PC-9 (cell line): Measurements from ENCODE around the gene MPP3. TPM values are rescaled to one million over a fixed set of nuclear protein-coding genes. Genes with fewer than 3 reads are reported as not detected.

ENCODE experiments used
- BruUV-seq: library from RNA; stranded (reverse); fragments of 400-500 nt; replicated peaks from 2 replicates; lab custom pipeline; 2021; lab: Mats Ljungman, UMichigan
- CTCF ChIA-PET: fragments of 300-600 bp; sonication (Branson Sonifier 250); formaldehyde crosslinking; loops from one replicate; lab custom pipeline; 2022; ENCODE audit warnings: antibody characterized with exemption; lab: Charles Lee
- POLR2A ChIA-PET: fragments of 300-600 bp; sonication (Branson Sonifier 250); formaldehyde crosslinking; loops from one replicate; lab custom pipeline; 2022; ENCODE audit warnings: antibody characterized with exemption; ENCODE audit not compliant: unreplicated experiment; lab: Charles Lee
- DNase-seq, 2 experiments: peaks; one replicate each; pipeline versions ENCODE4 v3.0.0 to v3.0.0-alpha.2; 2015 to 2022; ENCODE audit warnings: mixed read lengths in 1 of 2
- H2AFZ ChIP-seq: fragments of 200-600 bp; sonication (generic); 2 replicates; pipeline ENCODE4 v1.8.1; 2017; ENCODE audit warnings: antibody characterized with exemption
- H3F3A ChIP-seq: fragments of 200-600 bp; sonication (generic); 2 replicates; pipeline ENCODE4 v1.8.1; 2017; ENCODE audit warnings: antibody characterized with exemption, mild to moderate bottlenecking, low read depth; ENCODE audit not compliant: insufficient read depth
- H3K27ac ChIP-seq: fragments of 200-600 bp; sonication (generic); 2 replicates; pipeline ENCODE4 v1.6.1; 2016; ENCODE audit warnings: mixed run types
- H3K27me3 ChIP-seq: fragments of 200-600 bp; sonication (generic); 2 replicates; pipeline ENCODE4 v1.6.1; 2016; ENCODE audit warnings: low read depth, mixed run types; ENCODE audit not compliant: insufficient read depth
- H3K36me3 ChIP-seq: fragments of 200-600 bp; sonication (generic); 2 replicates; pipeline ENCODE4 v1.6.1; 2016; ENCODE audit warnings: low read depth, mixed run types
- H3K4me1 ChIP-seq: fragments of 200-600 bp; sonication (generic); replicated peaks from 2 replicates; pipeline ENCODE4 v1.6.1; 2016; ENCODE audit warnings: mixed run types; ENCODE audit not compliant: insufficient read depth
- H3K4me2 ChIP-seq: fragments of 200-600 bp; sonication (generic); 2 replicates; pipeline ENCODE4 v1.6.1; 2017; ENCODE audit warnings: mixed run types
- H3K4me3 ChIP-seq: fragments of 200-600 bp; sonication (generic); 2 replicates; pipeline ENCODE4 v1.6.1; 2016; ENCODE audit warnings: mixed run types
- H3K79me2 ChIP-seq: fragments of 200-600 bp; sonication (generic); 2 replicates; pipeline ENCODE4 v1.6.1; 2017; ENCODE audit warnings: low read depth, mixed run types
- H3K9me2 ChIP-seq: fragments of 200-600 bp; sonication (generic); 2 replicates; pipeline ENCODE4 v1.8.1; 2017; ENCODE audit warnings: mild to moderate bottlenecking; ENCODE audit not compliant: insufficient read depth
- H3K9me3 ChIP-seq: fragments of 200-600 bp; sonication (generic); 2 replicates; pipeline ENCODE4 v1.8.1; 2016; ENCODE audit warnings: low read depth; ENCODE audit not compliant: insufficient read depth
- H4K20me1 ChIP-seq: fragments of 200-600 bp; sonication (generic); 2 replicates; pipeline ENCODE4 v1.8.1; 2017; ENCODE audit not compliant: insufficient read depth
- EZH2 ChIP-seq: fragments of 200-600 bp; sonication (generic); IDR thresholded peaks from 2 replicates; pipeline ENCODE4 v1.8.0; 2017; ENCODE audit warnings: antibody characterized with exemption, low read depth
- intact Hi-C: fragments of 100-400 bp; cut with micrococcal nuclease; formaldehyde crosslinking; loops from one replicate; pipeline ENCODE4 v1.10.0; 2022; ENCODE audit not compliant: unreplicated experiment
- total RNA-seq: library from RNA; stranded (reverse); gene quantifications from 2 replicates; pipeline ENCODE4 v1.2.3, GENCODE V29; 2021
- TF ChIP-seq, protein P1 (sequence below): fragments of 200-600 bp; sonication (generic); conservative IDR thresholded peaks from 2 replicates; pipeline ENCODE4 v1.6.1; 2017; ENCODE audit warnings: mixed run types, antibody characterized with exemption, mild to moderate bottlenecking, moderate library complexity

Gene MPP3
- total RNA-seq, 1 experiment from 2014 or later, result 17.4 TPM

DNA sequence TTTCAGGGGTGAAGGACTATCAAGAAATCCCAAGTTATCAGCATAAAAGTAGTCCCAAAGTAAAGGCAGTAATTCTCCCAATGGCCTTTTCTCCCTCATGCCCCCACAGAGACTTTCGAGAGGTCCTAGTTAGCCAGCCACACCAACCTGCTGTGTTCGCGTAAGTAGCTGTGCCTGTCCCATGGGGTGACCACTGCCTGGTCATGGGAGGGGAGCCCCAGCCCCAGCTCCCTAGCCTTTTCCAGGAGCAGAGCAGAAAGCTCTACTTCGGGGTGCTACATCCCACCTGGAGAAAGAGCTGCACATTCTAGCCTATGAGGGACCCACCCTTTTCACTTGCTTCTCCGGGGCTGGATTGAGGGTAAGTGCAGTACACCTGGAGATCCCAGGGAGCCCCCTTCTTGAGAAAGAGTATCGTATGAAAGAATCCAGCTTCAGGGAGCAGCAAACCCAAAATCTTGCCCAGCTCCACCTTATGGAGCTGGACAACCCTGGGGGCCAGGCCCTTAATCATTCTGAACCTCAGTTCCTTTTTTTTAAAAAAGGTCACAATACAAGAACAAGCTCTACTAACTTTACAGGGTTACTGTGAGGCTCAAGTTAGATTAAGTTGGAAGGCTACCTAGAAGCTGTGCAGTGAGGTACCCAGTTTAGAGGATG lies 65.8 kb downstream of the MPP3 start:
- TF ChIP-seq EZH2, result no peak
- TF ChIP-seq, protein P1, sequence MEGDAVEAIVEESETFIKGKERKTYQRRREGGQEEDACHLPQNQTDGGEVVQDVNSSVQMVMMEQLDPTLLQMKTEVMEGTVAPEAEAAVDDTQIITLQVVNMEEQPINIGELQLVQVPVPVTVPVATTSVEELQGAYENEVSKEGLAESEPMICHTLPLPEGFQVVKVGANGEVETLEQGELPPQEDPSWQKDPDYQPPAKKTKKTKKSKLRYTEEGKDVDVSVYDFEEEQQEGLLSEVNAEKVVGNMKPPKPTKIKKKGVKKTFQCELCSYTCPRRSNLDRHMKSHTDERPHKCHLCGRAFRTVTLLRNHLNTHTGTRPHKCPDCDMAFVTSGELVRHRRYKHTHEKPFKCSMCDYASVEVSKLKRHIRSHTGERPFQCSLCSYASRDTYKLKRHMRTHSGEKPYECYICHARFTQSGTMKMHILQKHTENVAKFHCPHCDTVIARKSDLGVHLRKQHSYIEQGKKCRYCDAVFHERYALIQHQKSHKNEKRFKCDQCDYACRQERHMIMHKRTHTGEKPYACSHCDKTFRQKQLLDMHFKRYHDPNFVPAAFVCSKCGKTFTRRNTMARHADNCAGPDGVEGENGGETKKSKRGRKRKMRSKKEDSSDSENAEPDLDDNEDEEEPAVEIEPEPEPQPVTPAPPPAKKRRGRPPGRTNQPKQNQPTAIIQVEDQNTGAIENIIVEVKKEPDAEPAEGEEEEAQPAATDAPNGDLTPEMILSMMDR, result no peak
- no peak overlapping the region for H3K4me2 ChIP-seq
- DNase-seq, result no peak
- H3K36me3 ChIP-seq, result peaks cover 4% of the 10 kb centered on the region; the same call in 1 of the 2 replicates
- no peaks in the 10 kb centered on the region for H3K27me3 ChIP-seq
- CTCF ChIA-PET, result interaction anchor here (0.6 to 1.2 kb wide), 4 partner anchors 60 to 188 kb away, joined by 3 to 5 read pairs (median 4); no protein-coding TSS in a partner anchor
- no peaks in the 10 kb centered on the region for H3K9me2 ChIP-seq
- no TSS peak for BruUV-seq
- H3K4me3 ChIP-seq, result no peak overlapping the region
- no peaks in the 10 kb centered on the region for H4K20me1 ChIP-seq
- peaks cover 26% of the 10 kb centered on the region; the same call in 1 of the 2 replicates for H3F3A ChIP-seq
- H3K79me2 ChIP-seq, result no peaks in the 10 kb centered on the region
- H3K4me1 ChIP-seq, result no peaks in the 10 kb centered on the region
- no peak overlapping the region for H2AFZ ChIP-seq
- intact Hi-C loops, result no loop called here
- no peak overlapping the region for H3K27ac ChIP-seq
- H3K9me3 ChIP-seq, result no peaks in the 10 kb centered on the region
- POLR2A ChIA-PET, result interaction anchor here (0.5 to 0.7 kb wide), 2 partner anchors 79 to 249 kb away, joined by 3 read pairs; no protein-coding TSS in a partner anchor

DNA sequence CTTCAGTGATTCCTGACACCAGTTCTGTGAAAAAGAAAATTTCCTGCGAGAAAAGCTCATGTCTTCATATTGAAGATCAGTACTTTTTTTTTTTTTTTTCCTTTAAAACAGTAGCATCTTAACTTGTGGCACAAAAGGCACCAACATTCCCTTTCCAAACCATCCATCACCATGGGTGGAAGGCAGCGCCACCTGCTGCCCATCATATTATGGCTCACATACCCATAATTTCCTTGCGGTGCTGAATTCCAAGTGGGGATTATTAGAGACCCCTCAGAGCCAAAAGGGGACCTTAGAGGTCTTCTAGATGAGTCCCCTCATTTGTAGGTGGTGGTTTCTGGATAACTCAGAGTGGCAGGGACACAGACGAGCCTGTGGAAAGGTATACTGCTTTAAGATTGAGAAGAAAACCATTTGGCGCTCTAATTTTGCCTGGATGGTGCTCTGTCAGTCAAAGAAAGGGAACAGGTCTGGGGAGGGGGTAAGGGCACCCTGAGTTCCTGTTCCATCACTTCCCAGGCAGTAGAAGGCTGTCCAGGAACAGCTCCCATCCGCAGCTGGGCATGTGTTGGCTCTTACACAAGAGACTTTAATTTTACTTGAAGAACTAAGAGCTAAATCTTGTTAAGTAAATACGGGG lies 66.4 kb downstream of the MPP3 start:
- H3K4me1 ChIP-seq, result no peaks in the 10 kb centered on the region
- peaks cover 26% of the 10 kb centered on the region; the same call in 1 of the 2 replicates for H3F3A ChIP-seq
- peaks cover 4% of the 10 kb centered on the region; the same call in 1 of the 2 replicates for H3K36me3 ChIP-seq
- H4K20me1 ChIP-seq, result no peaks in the 10 kb centered on the region
- no peak overlapping the region for H3K4me3 ChIP-seq
- H3K79me2 ChIP-seq, result no peaks in the 10 kb centered on the region
- no peaks in the 10 kb centered on the region for H3K9me3 ChIP-seq
- H3K4me2 ChIP-seq, result no peak overlapping the region
- peak in 1 of 2 experiments; percentile 46 for DNase-seq
- no TSS peak for BruUV-seq
- H2AFZ ChIP-seq, result no peak overlapping the region
- TF ChIP-seq, protein P1, result peak; percentile 90
- TF ChIP-seq EZH2, result no peak
- intact Hi-C loops, result no loop called here
- ChIA-PET CTCF (interaction anchor here (0.6 to 1.2 kb wide), 9 partner anchors 50 to 270 kb away, joined by 3 to 5 read pairs (median 3); no protein-coding TSS in a partner anchor), POLR2A (interaction anchor here (0.5 to 0.6 kb wide), 2 partner anchors 250 to 399 kb away, joined by 3 to 7 read pairs; no protein-coding TSS in a partner anchor)
- H3K27ac ChIP-seq, result no peak overlapping the region
- no peaks in the 10 kb centered on the region for H3K9me2 ChIP-seq
- no peaks in the 10 kb centered on the region for H3K27me3 ChIP-seq

DNA sequence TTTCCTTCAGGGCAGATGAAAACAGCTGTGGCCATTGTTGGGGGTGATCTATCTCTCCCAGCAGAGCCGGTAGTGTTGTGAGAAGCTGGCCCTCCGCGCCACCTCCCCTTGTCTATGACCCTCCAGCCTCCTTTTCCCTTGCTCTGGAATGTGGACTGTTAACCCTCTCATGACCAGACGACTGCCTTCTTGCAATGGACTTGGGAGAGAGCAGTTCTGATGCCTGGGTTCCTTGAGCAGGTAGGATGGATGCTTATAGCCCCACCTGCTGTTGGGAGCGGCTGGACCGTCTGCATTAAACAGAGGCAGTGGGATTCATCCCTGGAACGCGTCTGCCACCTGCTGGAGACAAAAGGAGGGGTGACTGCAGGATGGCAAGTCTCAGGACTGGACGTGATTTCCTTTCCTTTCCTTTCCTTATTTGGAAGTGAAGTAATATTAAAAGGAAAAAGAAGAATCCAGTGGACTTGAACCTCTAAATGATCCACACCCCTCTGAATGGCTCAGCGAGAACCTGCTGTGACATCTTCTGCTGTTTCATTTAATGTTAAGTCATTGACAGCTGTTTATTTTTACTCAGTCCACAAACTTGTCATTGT lies 72.6 kb downstream of the MPP3 start:
- no peaks in the 10 kb centered on the region for H3K79me2 ChIP-seq
- no peak overlapping the region for H3K27ac ChIP-seq
- no peak overlapping the region for H3K4me3 ChIP-seq
- BruUV-seq, result no TSS peak
- CTCF ChIA-PET, result interaction anchor here (0.6 to 2.2 kb wide), 9 partner anchors 11 to 376 kb away, joined by 3 to 24 read pairs (median 4); no protein-coding TSS in a partner anchor
- H3F3A ChIP-seq, result peaks cover 9% of the 10 kb centered on the region; the same call in 1 of the 2 replicates
- no peaks in the 10 kb centered on the region for H3K27me3 ChIP-seq
- H3K4me1 ChIP-seq, result peaks cover 11% of the 10 kb centered on the region
- DNase-seq, result peak; percentile 77 to 92
- H3K4me2 ChIP-seq, result peak overlapping the region; percentile 50
- no peaks in the 10 kb centered on the region for H3K9me2 ChIP-seq
- no peaks in the 10 kb centered on the region for H3K36me3 ChIP-seq
- TF ChIP-seq EZH2, result no peak
- TF ChIP-seq, protein P1, result peak; percentile 99
- H2AFZ ChIP-seq, result no peak overlapping the region
- intact Hi-C loops, result loop anchor here (1.0 to 5.0 kb wide), 3 partner anchors 66 to 238 kb away; no protein-coding TSS in a partner anchor
- H4K20me1 ChIP-seq, result no peaks in the 10 kb centered on the region
- no peaks in the 10 kb centered on the region for H3K9me3 ChIP-seq
- POLR2A ChIA-PET, result interaction anchor here (0.5 to 1.3 kb wide), 2 partner anchors 392 to 400 kb away, joined by 5 to 10 read pairs; no protein-coding TSS in a partner anchor
